Stimulated activated CD4-positive, alpha-beta T cell treated with anti-CD3 and anti-CD28 coated beads, TNF-alpha, amount 100 ng/mL, for 24 hours (primary cell): ENCODE measurements around the gene SNPH.
A peak's percentile ranks its signal among the peaks of the same experiment; 100 is the strongest.
"Not testable (repeated sequence)": the region's sequence is repeated elsewhere in the genome, so short reads cannot be mapped to it uniquely, and the experiment has no call there.

Experiments
- DNase-seq, 3 experiments: peaks; one replicate each; pipeline ENCODE4 v3.0.0-alpha.2; 2020; ENCODE audit warnings: low read depth in 3 of 3

Gene SNPH

DNA sequence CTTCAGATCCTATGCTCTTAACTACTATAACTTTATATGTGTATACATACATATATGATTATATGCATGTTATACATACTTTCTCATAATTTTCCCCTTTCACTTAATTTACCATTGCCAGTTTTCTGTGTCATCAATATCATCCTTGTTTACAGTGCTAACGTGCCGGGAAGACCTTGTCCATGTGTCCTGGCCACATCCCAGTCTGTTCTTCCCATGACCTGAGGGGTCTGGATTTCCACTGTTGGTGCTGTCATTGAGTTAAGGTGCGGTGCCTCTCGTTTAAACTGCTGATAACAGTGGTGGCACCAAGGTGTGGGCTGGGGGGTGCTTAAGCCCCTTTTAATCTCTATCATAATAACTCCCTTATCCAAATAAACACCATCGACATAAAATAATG lies 71.3 kb downstream of the SNPH start:
- no peak for DNase-seq

DNA sequence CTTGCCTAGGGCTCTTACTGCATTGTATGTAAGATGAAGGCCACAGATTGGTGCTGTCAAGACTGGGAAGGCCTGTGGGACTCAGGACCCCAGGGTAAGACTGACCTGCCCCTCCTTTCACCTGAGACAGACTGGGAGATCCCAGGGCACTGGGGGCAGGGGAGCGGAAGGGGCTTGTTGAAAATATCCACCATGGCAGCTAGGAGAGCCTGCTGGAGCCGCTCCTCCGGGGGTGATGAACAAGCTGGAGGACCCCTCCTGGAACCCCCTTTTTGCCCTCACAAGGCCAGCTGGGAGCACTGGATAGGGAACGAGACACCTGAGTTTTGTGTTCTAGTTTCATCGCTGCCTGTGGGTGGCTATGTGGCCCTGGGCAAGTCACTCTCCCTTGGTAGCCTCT lies 72.0 kb downstream of the SNPH start:
- DNase-seq, result no peak

DNA sequence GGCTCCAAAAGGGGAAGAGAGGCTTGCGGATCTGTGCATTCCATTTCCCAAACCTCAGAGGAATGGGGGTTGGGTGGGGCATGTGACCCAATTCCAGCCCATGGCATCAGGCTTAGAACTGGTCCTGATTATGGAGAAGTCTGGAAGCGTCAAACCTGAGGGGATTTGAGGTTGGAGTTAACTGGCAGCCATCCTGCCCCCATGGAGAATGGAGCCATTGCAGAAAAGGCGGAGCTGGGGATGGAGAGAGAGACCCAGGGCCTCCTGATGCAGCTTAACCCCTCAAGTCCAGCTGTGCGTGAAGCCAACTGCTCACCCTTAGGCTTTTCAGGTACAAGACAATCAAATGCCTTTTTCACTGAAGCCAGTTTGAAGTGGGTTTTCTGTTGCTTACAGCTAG lies 72.7 kb downstream of the SNPH start:
- no peak for DNase-seq

DNA sequence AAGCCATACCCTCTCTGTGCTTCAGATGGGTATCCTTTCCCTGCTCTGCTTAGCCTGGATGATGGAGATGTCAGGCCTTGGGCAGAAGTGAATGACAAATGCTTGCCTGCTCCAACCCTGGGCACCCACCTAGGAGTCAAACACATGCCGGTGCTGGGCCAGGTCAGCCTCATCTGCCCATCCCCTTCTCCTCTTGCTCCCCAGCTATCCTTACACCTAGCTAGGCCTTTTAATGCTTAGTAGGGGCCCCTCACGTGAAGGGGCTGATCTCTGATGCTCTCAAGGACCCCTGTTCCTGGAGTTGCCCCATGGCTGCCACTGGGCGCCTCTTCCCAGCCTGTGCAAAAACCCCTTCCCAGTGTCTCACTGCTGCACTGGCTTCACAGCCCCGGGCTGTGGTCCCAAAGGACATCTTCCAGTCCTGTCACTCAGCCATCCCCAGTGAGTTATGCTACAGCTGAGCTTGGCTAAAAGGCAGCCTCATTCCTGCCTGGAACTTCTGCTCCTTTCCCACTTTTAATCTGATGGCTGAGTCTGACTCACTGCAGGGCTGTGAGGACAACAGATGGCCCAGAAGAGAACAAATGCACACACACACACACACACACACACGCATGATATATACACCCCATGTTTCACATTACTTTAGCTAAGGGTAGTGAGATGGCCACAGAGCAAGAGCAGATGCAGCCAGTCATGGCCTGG lies 75.6 kb downstream of the SNPH start:
- no peak for DNase-seq

DNA sequence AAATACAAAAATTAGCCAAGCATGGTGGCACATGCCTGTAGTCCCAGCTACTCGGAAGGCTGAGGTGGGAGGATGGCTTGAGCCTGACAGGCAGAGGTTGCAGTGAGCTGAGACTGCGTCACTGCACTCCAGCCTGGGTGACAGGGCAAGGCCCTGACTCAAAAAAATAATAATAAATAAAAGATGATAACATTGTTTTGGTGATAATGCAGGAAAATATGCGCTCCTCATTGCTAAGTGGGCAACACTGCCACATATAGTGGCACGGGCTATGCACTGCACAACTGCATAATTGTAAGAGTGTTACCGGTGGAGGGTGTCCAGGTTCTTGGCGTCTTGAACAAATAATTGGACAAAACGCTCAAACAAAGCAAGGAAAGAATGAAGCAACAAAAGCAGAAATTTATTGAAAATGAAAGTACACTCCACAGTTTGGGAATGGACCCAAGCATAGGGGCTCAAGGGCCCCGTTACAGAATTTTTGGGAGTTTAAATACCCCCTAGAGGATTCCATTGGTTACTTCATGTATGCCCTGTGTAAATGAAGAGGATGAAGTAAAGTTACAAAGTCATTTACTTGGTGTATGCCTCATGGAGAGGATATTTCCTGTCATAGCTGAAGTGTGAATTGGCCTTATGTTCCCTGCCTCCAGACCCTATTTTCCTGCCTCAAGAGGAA lies 77.5 kb downstream of the SNPH start:
- not testable (repeated sequence) for DNase-seq

DNA sequence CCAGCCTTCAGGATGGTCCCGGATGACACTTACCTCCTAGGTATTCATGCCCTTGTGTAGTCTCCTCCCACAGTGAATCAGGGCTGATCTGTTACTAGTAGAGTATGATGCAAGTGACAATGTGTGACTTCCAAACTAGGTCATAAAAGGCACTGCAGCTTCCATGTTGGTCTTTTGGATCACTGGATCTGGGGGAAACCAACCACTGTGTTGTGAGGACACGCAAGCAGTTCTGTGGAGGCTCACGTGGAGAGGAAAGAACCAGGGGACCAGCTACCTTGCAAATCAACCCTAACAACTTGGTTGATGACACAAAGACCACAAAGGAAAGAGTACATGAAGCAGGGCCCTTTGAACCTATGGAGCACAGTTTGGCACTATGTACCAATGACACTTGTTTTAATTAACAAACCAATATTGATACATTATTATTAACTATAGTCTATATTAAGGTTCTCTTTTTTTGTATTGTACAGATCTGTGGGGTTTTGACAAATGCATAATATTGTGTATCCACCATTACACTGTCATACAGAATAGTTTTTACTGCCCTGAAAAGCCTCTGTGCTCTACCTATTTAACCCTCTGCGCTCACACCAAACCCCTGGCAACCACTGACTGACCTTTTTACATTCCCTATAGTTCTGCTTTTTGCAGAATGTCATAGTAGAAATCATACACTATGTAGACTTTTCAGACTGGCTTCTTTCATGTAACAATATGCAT lies 79.1 kb downstream of the SNPH start:
- DNase-seq, result no peak

DNA sequence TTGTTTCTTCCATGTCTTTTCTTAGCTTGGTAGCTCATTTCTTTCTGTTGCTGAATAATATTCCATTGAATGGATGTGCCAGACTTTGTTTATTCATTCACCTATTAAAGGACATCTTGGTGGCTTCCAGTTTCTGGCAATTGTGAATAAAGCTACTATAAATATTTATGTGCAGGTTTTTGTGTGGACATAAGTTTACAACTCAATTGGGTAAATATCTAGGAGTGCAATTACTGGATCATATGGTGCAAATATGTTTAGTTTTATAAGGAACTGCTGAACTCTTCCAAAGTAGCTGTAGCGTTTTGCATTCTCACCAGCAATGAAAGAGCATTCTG lies 79.6 kb downstream of the SNPH start:
- no peak for DNase-seq

DNA sequence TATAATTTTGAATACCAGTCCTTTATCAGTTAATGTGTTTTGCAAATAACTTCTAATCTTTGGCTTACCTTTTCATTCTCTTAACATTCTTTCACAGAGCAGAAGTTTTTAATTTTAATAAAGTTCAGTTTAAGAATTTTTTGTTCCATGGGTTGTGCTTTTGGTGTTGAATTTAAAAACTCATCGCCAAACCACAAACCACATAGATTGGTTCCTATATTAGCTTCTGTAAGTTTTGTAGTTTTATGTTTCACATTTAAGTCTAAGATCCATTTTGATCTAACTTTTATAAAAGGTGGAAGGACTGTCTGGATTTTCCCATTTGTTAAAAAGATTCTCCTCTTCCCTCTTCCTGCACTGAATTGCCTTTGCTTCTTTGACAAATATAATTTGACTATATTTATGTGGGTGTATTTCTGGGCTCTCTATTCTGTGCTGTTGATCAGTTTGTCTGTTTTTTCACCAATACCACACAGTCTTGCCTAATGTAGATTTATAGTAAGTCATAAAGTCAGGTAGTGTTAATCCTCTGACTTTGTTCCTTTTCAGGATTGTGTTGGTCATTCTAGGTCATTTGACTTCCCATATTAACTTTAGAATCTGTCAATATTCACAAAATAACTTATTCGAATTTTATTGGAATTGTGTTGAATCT lies 80.3 kb downstream of the SNPH start:
- DNase-seq, result no peak

DNA sequence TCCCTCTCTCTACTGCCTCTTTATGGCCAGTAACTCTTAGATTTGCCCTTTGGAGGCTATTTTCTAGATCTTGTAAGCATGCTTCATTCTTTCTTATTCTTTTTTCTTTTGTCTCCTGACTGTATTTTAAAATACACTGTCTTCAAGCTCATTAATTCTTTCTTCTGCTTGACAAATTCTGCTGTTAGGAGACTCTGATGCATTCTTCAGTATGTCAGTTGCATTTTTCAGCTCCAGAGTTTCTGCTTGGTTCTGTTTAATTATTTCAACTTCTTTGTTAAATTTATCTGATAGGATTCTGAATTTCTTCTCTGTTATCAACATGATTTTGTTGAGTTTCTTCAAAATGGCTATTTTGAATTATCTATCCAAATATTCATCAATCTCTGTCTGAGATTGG lies 87.9 kb downstream of the SNPH start:
- DNase-seq, result no peak

DNA sequence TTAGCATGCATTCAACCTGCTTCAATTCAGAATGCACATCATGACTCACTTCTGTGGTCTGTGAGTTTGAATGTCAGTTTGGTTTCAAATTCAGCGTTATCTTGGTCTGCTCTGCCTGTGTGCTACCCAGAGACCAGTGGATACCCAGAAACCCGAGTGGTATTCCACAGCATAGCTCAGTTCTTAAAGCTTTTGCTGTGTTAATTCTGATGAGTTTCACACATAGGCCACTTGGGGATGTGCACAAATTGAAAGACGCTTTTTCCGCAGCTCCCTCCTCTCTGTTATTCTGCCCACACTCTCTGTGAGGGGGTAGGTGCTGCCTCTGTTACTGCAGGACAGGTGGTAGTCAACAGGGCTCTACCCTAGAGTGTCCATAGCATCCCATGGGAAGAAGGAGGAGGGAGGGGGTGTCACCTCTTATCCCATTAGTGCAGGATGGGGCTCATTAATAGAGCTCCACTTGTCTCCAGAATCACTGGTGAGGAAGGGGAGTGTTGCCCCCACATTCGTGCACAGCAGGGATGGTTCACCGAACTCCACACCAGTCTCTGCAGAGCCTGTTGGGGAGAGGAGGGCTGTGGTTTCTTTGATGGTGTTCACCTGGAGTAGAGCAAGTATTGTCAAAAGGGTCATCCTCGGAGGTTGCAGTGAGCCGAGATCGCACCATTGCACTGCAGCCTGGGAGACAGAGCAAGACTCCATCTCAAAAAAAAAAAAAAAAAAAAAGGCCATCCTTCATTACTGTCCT lies 92.0 kb downstream of the SNPH start:
- DNase-seq, result peak in 2 of 3 experiments; percentile 21 to 22
